GM19438 (cell line): ENCODE results near the gene FAF1.
"Not testable (repeated sequence)": the region's sequence is repeated elsewhere in the genome, so short reads cannot be mapped to it uniquely, and the experiment has no call there.

Source experiments
- ATAC-seq: cut with Tn5 transposase; IDR thresholded peaks from one replicate; pipeline ENCODE4 v1.9.1; 2021; ENCODE audit warnings: low read depth; ENCODE audit not compliant: unreplicated experiment

FAF1 gene

DNA sequence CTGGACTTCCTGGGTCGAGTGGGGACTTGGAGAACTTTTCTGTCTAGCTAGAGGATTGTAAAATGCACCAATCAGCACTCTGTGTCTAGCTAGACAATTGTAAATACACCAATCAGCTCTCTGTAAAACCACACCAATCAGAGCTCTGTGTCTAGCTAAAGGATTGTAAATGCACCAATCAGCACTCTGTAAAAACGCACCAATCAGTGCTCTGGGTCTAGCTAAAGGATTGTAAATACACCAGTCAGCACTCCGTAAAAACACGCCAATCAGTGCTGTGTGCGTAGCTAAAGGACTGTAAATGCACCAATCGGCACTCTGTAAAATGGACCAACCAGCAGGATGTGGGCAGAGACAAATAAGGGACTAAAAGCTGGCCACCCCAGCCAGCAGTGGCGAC, 243.6 kb downstream of the FAF1 start:
- ATAC-seq: not testable (repeated sequence)

DNA sequence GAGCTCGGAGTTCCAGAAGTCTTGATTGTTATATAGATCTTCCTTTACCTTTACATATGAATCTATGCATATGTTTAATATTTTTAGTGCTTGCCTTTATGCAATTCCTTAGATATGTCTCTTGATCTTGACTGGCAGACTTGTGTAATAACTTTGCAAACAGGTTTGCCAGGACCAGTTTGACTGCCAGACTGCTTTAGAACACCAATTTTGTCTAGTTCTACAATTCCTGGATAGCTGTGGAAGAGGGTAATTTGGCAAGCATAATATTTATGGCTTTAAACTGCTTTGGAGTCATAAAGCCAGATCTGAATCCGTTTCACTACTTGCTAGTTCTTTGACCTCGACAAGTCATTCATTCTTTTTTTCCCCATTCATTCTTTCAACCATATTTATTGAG, 250.0 kb downstream of the FAF1 start:
- no peak for ATAC-seq

DNA sequence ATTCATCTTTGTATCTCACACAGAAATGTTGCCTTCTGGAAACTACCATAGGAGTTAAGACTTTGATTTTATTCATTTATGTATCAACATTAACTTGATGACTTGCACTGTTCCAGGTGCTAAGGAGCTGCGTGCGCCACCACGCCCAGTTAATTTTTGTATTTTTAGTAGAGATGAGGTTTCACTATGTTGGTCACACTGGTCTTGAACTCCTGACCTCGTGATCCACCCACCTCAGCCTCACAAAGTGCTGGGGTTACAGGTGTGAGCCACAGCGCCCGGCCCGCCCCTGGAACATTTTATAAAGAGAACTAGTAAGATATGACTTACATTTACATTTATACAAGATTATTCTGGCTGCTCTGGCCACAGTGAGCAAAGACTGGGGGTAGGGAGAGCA, 252.2 kb downstream of the FAF1 start:
- no peak for ATAC-seq

DNA sequence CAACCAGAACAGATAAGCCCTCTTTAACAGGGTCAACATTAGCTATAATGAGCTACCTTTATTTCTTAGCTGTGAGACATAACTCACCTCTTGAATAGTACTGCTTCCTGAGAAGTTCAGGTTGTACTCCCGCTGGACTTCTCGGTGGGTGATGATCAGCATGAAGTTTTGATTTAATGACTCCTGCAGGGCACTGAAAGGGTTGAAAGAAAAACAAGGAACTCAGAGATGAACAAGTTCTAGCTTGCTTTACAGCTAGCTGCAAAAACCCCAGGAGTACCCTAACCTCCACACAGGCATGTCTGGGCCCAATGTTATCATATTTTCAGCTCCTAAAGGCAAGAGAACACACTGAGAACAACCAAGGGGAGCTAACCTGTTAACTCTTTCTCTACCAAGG, 254.4 kb downstream of the FAF1 start:
- no peak for ATAC-seq

- no peak for ATAC-seq
Measured at GRCh38 chr1:50705041-50705440, 255.0 kb downstream of the FAF1 start.

DNA sequence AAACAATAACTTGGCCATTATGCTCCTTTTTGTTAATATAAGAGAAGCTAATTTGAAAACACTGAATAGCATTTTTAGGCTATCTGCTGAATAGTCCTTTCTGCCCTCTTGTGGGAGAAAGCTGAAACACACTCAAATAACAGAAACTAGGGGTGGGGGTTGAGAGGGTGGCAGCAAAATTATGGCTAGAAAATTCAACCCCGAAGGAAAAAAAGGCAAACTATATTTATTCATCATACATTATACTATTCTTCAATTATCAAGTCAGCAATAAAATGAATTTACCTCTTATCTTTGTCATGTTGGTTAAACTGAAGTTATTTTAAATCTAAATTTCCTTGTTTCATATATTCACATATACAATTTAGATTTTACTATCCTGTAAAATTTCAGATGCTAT, 255.9 kb downstream of the FAF1 start:
- no peak for ATAC-seq

DNA sequence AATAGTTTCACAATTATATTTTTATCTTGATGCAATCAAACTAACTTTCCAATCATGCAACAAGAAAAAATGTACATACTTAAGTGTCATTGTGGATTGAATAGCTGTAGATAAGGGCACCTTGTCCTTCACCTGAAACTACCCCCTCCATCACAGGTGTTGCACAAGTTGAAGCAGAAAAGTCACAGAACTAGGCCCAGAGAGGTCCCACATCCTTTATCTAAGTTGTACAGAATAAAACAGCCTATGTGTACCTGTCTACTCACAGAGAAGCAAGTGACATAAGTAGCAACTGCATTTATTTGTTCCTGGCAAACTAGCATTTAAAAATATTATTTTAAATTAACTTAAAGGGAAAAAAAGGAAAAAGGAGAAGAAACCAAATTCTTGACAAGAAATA, 256.8 kb downstream of the FAF1 start:
- ATAC-seq: no peak

GRCh38 chr1:50702395-50702794, 257.7 kb downstream of the FAF1 start:
- ATAC-seq: no peak

GRCh38 chr1:50701706-50702317, 258.3 kb downstream of the FAF1 start:
- ATAC-seq: no peak

DNA sequence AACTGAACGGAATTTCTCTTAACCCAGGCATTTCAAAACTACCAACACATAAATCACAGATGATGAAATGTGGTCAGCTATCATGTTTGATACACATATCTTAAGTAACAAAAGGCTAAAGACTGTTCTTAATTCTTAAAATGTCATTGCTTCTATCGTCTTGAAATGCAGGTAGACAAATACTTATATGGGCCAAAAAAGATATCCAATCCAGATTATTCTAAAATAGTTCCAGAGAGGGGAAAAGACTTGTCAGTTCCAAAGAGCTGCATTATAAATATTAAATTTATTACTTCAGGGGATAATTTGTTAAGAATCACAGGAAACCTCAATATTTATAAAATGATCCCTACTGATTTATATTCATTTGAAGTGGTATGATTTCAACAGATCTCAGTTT, 259.4 kb downstream of the FAF1 start:
- ATAC-seq: no peak

- no peak for ATAC-seq
Measured at GRCh38 chr1:50700214-50700613, 259.9 kb downstream of the FAF1 start.

GRCh38 chr1:50699795-50700194, 260.3 kb downstream of the FAF1 start:
- no peak for ATAC-seq

GRCh38 chr1:50697440-50698421, 262.3 kb downstream of the FAF1 start:
- ATAC-seq: no peak

DNA sequence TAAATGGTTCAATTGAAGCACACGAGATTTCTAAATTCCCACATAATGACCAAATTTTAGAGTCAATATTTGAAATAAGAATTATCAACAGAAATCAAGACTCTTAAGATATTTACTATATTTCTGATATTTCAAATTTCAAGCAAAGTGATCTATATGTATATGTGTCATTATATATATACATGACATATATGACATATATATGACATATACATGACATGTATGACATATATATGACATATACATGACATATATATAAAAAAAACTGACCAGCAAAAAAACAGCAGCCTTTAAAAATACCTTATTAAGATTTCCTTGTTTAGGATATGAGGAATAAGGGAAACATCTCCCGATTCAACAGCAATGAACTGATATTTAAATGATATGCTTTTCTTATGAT, 266.2 kb downstream of the FAF1 start:
- ATAC-seq: no peak

DNA sequence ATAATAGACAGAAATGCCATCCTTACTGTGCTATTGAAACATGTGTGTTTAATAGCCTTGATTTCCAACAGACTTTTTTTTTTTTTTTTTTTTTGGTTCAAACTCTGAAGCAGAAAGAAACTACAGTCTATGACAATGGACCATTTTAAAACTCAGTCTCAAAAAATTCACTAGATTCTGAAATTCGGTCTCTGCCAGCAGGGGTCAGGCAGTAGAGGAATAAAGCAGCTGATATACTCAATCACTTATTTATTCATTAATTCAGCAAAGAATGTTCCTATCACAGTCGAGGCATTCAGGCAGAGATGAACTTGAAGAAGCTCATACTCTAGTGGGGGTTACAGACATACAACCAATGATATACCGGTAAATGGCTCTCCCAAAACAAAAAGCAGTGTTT, 275.9 kb downstream of the FAF1 start:
- no peak for ATAC-seq

DNA sequence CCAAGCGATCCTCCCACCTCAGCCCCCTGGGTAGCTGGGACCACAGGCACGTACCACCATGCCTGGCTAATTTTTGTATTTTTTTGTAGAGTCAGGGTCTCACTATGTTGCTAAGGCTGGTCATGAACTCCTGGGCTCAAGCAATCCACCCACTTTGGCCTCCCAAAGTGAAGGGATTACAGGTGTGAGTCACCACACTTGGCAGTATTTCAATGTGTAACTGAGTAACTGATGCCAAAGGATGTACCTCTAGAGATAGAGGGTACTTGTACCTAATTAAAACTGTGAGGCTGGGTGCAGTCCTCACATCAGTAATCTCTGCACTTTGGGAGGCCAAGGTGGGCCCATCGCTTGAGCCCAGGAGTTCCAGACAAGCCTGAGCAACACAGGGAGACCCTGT, 278.1 kb downstream of the FAF1 start:
- no peak for ATAC-seq

DNA sequence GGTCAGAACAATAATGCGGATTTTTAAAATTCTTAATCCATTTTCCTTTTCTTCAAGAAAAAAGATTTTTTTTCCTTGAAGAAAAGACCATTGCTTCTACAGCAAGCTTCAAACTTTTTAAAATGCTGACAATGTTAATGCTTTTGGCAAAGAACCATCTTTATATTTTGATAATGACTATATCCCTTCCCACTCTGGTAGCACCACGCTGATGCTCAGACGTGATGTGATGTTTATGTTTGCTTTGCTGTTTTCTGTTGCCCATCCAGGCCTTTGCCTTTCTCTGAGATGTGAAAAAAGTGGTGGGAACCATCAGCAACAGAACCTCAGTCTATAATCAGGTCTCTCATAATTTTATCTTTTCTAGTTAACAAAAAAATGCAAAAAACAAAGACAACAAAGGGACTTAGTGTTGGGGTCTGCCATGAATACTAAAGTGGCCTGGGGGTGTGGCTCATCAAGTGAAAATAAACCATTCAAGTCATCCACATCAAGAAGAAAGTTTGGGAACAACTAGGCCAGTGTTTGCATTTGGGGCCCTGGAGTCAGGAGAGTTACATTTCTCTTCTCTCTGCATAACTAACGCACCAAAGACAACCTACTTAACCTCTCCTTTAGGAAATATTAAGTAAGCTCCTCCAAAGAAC, 292.2 kb downstream of the FAF1 start:
- ATAC-seq: no peak

DNA sequence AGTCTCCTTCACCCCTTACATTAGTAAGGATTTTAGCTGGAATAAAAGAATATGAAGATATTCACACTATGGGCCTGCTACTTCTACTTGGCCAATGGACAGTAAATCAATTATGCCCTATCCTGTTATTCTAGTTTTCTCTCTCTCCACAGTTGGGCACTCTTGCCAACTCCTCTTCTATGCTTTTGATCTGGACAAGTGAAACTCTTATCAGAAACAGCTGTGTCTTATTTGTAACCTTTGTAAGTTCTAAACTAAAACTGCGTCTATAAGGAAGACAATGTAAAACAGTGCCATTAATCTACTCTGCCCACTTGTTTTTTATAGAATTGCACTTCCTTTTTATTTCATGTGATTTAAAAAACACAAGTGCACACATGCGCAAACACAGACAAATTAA, 292.8 kb downstream of the FAF1 start:
- no peak for ATAC-seq

DNA sequence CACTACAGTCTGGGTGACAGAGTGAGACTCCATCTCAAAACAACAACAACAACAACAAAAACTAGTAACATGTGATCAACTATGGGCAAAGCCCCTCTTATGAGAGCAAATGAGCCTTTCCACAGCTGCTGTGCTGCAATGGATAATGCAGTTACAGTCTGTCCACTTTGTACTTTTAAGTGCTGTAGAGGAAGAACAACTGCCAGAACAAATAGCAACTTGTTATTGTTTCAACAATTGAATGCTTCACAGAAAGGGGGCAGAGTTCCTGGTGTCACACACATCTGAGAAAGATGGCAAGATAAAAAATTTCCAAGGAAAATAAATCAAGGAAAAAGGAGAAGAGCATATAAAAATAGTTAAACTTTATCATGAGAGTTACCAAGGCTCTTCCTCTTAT, 293.2 kb downstream of the FAF1 start:
- ATAC-seq: no peak

DNA sequence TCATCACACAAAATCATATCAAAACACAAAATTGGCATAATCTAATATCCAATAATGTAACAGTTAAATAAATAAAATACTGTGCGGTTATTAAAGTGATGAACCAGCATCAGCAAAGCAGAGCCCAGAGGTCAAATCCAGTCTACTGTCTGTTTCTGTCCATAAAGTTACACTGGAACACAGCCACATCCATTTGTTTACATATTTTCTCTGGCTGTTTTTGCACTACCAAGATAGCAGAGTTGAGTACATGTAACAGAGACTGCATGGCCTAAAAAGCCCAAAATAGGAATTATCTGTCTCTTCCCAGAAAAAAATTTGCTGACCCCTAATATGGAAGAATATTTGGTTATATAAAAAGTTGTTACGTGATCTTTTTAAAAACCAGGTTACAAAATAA, 294.7 kb downstream of the FAF1 start:
- ATAC-seq: no peak

- no peak for ATAC-seq
Measured at GRCh38 chr1:50661626-50662025, 298.4 kb downstream of the FAF1 start.
